Tibial artery (tissue), 4 donors: ENCODE results near the gene RALY.

ENCODE experiments used
- DNase-seq, 2 donors: peaks; one replicate each; pipeline ENCODE4 v3.0.0-alpha.2; 2019
- H3K27ac ChIP-seq, 2 donors: fragments of 200-600 bp; sonication (generic) in 1 of 2; 1 replicate in 1 of 2; 2 replicates in 1 of 2; pipeline ENCODE4 v1.5.1; 2018 to 2019; ENCODE audit warnings: mild to moderate bottlenecking in 1 of 2
- H3K27me3 ChIP-seq, 2 donors: fragments of 200-600 bp; sonication (generic) in 1 of 2; one replicate each; pipeline versions ENCODE4 v1.5.1 to v1.6.0; 2016 to 2019
- H3K36me3 ChIP-seq, 3 donors: fragments of 200-600 bp; sonication (generic) in 2 of 3; one replicate each; pipeline ENCODE4 v1.5.1; 2016 to 2019; ENCODE audit warnings: mild to moderate bottlenecking in 2 of 3
- H3K4me1 ChIP-seq, 4 donors: fragments of 200-600 bp; sonication (generic) in 2 of 4; 1 replicate in 3 of 4; 2 replicates in 1 of 4; pipeline ENCODE4 v1.5.1; 2016 to 2019
- H3K4me3 ChIP-seq, 2 donors: fragments of 200-600 bp; sonication (generic) in 1 of 2; 1 replicate in 1 of 2; 2 replicates in 1 of 2; pipeline ENCODE4 v1.5.1; 2018 to 2019; ENCODE audit warnings: mild to moderate bottlenecking in 2 of 2
- H3K9me3 ChIP-seq, 3 donors: fragments of 200-600 bp; sonication (generic) in 1 of 3; one replicate each; pipeline ENCODE4 v1.5.1; 2016 to 2019
- intact Hi-C: fragments of 100-400 bp; cut with DNase I; formaldehyde crosslinking; loops from one replicate; pipeline ENCODE4 v1.15.0; 2023; ENCODE audit warnings: low total_unique reads
- TF ChIP-seq, protein P1 (sequence below), 2 experiments: fragments of 200-600 bp in 1 of 2; fragments of 450-650 bp in 1 of 2; IDR thresholded peaks; one replicate each; pipeline ENCODE4 v1.5.1; 2017 to 2019; ENCODE audit warnings: antibody characterized with exemption in 2 of 2, mild to moderate bottlenecking in 1 of 2, moderate library complexity in 1 of 2

The RALY gene

DNA sequence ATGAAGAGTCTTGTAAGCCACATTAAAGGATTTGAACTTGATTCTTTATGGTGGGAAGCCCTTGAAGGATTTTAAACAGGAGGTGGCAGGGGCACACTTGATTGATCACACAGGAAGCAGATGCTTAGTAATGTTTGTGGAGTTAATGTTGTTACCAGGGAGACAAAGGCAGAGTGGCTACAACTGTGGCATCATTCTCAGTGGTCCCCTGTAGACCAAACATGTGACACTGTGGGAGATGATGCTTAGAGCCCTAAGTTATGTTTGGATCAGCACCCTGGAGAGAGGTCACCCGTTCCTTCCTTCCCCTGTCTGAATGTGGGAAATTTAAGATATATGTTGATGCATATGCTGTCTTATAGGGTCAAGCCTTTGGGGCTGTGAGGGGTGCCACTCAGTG lies 65.1 kb downstream of the RALY start:
- H3K27ac ChIP-seq: no peak overlapping the region
- no peaks in the 10 kb centered on the region for H3K27me3 ChIP-seq
- H3K36me3 ChIP-seq: no peaks in the 10 kb centered on the region
- H3K4me1 ChIP-seq: peaks cover 0 to 36% (median 1%) of the 10 kb centered on the region in 4 donors
- H3K4me3 ChIP-seq: no peak overlapping the region
- H3K9me3 ChIP-seq: no peaks in the 10 kb centered on the region
- TF ChIP-seq, protein P1, sequence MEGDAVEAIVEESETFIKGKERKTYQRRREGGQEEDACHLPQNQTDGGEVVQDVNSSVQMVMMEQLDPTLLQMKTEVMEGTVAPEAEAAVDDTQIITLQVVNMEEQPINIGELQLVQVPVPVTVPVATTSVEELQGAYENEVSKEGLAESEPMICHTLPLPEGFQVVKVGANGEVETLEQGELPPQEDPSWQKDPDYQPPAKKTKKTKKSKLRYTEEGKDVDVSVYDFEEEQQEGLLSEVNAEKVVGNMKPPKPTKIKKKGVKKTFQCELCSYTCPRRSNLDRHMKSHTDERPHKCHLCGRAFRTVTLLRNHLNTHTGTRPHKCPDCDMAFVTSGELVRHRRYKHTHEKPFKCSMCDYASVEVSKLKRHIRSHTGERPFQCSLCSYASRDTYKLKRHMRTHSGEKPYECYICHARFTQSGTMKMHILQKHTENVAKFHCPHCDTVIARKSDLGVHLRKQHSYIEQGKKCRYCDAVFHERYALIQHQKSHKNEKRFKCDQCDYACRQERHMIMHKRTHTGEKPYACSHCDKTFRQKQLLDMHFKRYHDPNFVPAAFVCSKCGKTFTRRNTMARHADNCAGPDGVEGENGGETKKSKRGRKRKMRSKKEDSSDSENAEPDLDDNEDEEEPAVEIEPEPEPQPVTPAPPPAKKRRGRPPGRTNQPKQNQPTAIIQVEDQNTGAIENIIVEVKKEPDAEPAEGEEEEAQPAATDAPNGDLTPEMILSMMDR (IDR thresholded peaks at IDR 0.05): no peak
- intact Hi-C loops: no loop called here
- DNase-seq: no peak

DNA sequence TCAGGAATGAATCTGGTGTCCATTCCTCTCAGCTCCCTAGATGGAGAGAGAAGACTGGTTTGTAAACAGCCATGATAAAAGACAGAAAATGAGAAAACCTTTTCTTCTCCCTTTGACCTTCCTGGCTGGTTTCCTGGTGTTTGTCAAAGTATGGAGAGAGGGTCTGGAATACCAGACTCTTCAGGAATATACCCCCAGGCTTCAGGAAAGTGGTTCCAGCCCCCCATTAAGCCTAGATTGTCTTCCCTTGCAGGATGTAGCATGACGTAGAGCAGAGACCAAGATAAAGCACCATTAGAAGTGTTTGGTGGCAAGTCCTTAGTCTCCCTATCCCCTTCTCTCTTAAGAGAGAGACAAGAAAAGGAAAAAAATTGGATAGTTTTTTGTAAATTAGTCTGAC lies 67.3 kb downstream of the RALY start:
- Histone ChIP-seq H3K4me1 (peaks cover 0 to 43% (median 8%) of the 10 kb centered on the region in 4 donors), H3K27me3 (no peaks in the 10 kb centered on the region), H3K36me3 (no peaks in the 10 kb centered on the region), H3K27ac (no peak overlapping the region), H3K9me3 (no peaks in the 10 kb centered on the region), H3K4me3 (no peak overlapping the region)
- intact Hi-C loops: no loop called here
- TF ChIP-seq, protein P1 (IDR thresholded peaks at IDR 0.05): no peak
- DNase-seq: no peak

DNA sequence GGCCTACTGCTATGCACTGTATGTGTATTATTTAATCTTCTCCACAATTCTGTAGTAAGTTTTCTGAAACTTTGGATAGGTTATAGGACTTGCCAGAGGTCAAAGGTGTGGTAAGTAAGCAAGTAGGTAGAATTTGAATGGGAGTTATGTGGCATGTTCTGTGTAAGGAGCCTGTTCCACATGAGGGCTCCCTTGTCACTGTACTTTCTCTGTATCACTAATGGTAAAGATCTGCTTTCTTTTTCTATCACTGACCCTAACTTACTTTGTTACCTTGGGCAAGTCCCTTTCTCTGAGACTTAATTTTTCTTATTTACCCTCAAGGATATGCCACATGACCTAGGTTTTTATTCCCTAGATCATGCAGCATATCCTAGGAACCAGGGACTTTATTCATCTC lies 68.0 kb downstream of the RALY start:
- no peaks in the 10 kb centered on the region for H3K27me3 ChIP-seq
- TF ChIP-seq, protein P1 (IDR thresholded peaks at IDR 0.05): no peak
- no peak overlapping the region for H3K4me3 ChIP-seq
- no peaks in the 10 kb centered on the region for H3K9me3 ChIP-seq
- intact Hi-C loops: no loop called here
- no peak for DNase-seq
- no peaks in the 10 kb centered on the region for H3K36me3 ChIP-seq
- no peak overlapping the region for H3K27ac ChIP-seq
- H3K4me1 ChIP-seq: peaks cover 0 to 48% (median 8%) of the 10 kb centered on the region in 4 donors

DNA sequence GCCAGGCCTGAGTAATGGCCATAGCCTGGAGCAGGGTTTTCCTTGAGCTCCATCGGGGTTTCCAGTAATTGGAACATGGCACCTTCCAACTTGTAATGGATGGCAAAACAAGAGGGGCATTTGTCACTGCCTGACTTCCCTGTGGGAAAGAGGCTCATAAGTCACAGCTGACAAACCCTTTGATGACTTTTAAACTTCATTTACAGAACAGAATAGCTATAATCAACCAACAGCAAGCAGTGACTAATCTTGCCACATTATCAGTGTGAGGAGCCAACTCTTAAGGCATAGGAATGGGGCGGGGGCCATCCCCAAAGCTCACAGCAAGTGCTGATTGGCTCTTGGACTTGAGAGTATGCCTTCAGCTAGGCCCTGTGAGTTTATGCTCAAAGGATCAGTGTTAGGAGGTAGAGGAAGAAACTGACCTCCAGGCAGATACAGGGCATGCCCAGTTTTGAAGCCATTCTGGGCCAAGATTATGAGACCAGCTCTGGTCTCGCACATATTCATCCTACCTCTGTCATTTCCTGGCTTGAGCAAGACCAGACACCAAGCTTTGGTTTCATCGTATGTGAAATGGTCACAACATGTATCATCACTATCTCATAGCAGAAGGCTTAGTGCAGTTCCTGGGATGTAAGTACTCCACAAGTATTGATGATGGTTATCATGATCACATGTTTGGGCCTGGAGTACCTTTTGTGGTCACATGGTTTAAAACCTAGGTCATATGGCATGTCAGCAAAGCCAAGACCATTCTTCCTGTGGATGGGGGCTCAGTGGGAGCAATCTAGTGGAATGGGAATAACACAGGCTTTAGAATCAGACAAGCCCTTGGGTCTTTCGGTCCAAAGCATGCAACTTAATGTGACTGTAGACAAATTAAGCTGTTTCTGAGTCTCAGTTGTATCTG lies 69.1 kb downstream of the RALY start:
- intact Hi-C loops: no loop called here
- no peaks in the 10 kb centered on the region for H3K27me3 ChIP-seq
- no peaks in the 10 kb centered on the region for H3K36me3 ChIP-seq
- no peak for DNase-seq
- peaks cover 0 to 51% (median 10%) of the 10 kb centered on the region in 4 donors for H3K4me1 ChIP-seq
- H3K9me3 ChIP-seq: no peaks in the 10 kb centered on the region
- H3K4me3 ChIP-seq: no peak overlapping the region
- TF ChIP-seq, protein P1 (IDR thresholded peaks at IDR 0.05): no peak
- no peak overlapping the region for H3K27ac ChIP-seq

DNA sequence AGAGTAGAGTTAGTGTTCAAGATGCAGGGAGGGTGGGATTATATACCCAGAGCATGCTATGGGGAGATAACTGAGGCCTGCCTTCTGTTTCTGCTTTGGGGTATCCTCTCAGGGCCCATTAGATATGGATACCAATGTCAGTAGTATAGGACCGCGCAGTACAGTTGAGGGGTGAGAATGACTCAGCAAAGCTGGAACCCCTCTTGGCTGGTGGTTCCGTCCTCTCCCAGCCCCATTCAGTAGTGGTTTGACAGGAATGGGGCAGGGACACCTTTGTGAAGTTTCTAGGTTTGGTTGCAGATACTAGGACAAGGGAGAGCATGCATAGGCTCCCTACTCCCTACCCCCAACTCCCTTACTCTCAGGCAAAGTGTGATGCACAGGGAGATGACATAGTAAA lies 70.6 kb downstream of the RALY start:
- intact Hi-C loops: no loop called here

More for the DNA sequence above, 70.6 kb downstream of the RALY start:
- Histone ChIP-seq H3K4me3 (no peak overlapping the region), H3K27ac (no peak overlapping the region), H3K4me1 (peaks cover 0 to 63% (median 14%) of the 10 kb centered on the region in 4 donors), H3K36me3 (no peaks in the 10 kb centered on the region), H3K9me3 (no peaks in the 10 kb centered on the region), H3K27me3 (no peaks in the 10 kb centered on the region)
- no peak for DNase-seq
- TF ChIP-seq, protein P1 (IDR thresholded peaks at IDR 0.05): no peak
